ENCODE data around the gene LRP6. TPM values are rescaled to one million over a fixed set of nuclear protein-coding genes. Genes with fewer than 3 reads are reported as not detected.

Gene LRP6
- total and polyA plus RNA-seq, 8 donors, result 44.5 to 65.7 (median 62.2) TPM

GRCh38 chr12:12138203-12139154 is 128.4 kb downstream of the LRP6 start:
- intact Hi-C loops (cut with DNase I), result no loop called here
- H3K36me3 ChIP-seq, result no peaks in the 10 kb centered on the region
- H3K27me3 ChIP-seq, result no peaks in the 10 kb centered on the region
- no peaks in the 10 kb centered on the region for H3K4me1 ChIP-seq
- no peak for TF ChIP-seq CTCF (IDR thresholded peaks at IDR 0.05)
- no peak overlapping the region for H3K4me3 ChIP-seq
- no peaks in the 10 kb centered on the region for H3K9me3 ChIP-seq
- ATAC-seq, result peak; percentile 12
- no peak overlapping the region for H3K27ac ChIP-seq
- no peak for DNase-seq

DNA sequence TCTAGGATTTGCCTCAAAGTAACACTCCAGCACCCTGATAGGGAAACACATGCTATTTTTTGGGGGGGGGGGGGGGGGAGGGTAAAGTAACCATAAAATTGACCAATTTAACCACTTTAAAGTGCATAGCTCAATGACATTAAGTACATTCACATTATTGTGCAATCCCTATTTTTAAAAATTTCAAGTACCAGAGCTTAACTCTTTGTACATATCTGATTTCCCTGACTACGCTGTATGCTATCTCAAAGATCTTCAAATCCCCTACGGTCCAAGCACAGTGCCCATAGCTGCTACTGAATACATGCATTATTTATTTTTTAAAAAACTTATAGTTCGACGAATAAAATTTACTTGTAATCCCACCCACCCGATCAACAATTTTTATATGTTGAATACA is 133.1 kb downstream of the LRP6 start:
- no peak for TF ChIP-seq CTCF (IDR thresholded peaks at IDR 0.05)
- H3K4me3 ChIP-seq, result no peak overlapping the region
- no peak overlapping the region for H3K27ac ChIP-seq
- no peaks in the 10 kb centered on the region for H3K9me3 ChIP-seq
- H3K4me1 ChIP-seq, result no peaks in the 10 kb centered on the region
- intact Hi-C loops (cut with DNase I), result no loop called here
- ATAC-seq (peak; percentile 63), DNase-seq (no peak)
- no peaks in the 10 kb centered on the region for H3K27me3 ChIP-seq
- H3K36me3 ChIP-seq, result peaks cover 0 to 8% of the 10 kb centered on the region in 2 donors

DNA sequence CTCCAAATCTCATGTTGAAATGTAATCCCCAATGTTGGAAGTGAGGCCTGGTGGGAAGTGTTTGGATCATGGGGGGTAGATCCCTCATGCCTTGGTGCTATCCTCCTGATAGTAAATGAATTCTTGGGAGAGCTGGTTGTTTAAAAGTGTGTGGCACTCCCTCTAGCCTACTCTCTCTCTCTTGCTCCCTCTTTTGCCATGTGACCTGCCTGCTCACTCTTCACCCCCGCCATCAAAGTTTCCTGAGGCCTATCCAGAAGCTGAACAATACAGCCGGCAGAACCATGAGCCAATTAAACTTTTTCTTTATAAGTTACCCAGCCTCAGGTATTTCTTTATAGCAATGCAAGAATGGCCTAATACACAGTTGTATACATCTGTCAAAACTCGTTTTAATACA is 133.6 kb downstream of the LRP6 start:
- Histone ChIP-seq H3K4me1 (no peaks in the 10 kb centered on the region), H3K4me3 (no peak overlapping the region), H3K27ac (no peak overlapping the region), H3K9me3 (no peaks in the 10 kb centered on the region), H3K36me3 (peaks cover 0 to 8% of the 10 kb centered on the region in 2 donors), H3K27me3 (no peaks in the 10 kb centered on the region)
- ATAC-seq, result peak; percentile 69
- intact Hi-C loops (cut with DNase I), result no loop called here
- no peak for DNase-seq
- no peak for TF ChIP-seq CTCF (IDR thresholded peaks at IDR 0.05)

DNA sequence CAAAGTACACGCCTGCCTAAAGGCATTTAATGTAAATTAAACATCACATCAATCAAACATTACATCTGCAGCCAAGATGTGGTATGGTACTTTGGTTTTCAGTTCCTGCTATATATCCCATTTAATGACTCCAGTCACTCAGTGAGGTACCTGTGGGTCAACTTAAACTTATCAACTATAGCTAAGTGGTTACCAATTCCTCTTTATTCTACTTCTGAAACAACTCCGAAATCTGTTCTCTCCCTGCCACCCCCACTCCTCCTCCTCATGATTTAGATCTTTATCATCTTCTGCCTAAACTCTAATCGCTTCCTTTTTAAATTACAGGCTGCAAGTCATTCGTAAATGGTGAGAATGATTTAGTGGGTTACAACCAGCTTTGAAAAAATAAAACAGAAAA is 138.2 kb downstream of the LRP6 start:
- intact Hi-C loops (cut with DNase I), result no loop called here
- peaks cover 4 to 13% of the 10 kb centered on the region in 2 donors for H3K36me3 ChIP-seq
- TF ChIP-seq CTCF (IDR thresholded peaks at IDR 0.05), result no peak
- no peaks in the 10 kb centered on the region for H3K4me1 ChIP-seq
- DNase-seq (no peak), ATAC-seq (no peak)
- no peaks in the 10 kb centered on the region for H3K9me3 ChIP-seq
- H3K27me3 ChIP-seq, result no peaks in the 10 kb centered on the region
- no peak overlapping the region for H3K4me3 ChIP-seq
- no peak overlapping the region for H3K27ac ChIP-seq

- H3K27me3 ChIP-seq, result no peaks in the 10 kb centered on the region
- TF ChIP-seq CTCF (IDR thresholded peaks at IDR 0.05), result no peak
- peaks cover 0 to 4% of the 10 kb centered on the region in 2 donors for H3K4me1 ChIP-seq
- intact Hi-C loops (cut with DNase I), result no loop called here
- no peak overlapping the region for H3K4me3 ChIP-seq
- ATAC-seq (no peak), DNase-seq (no peak)
- H3K9me3 ChIP-seq, result no peaks in the 10 kb centered on the region
- peaks cover 4 to 13% of the 10 kb centered on the region in 2 donors for H3K36me3 ChIP-seq
- H3K27ac ChIP-seq, result no peak overlapping the region
Observed at GRCh38 chr12:12127304-12127703, 139.5 kb downstream of the LRP6 start.
